ENCODE data around the gene C11orf54.
A peak's percentile ranks its signal among the peaks of the same experiment; 100 is the strongest.

C11orf54 gene

GRCh38 chr11:93784935-93785360 lies 43.5 kb downstream of the C11orf54 start:
- peak overlapping the region; percentile 98 for H3K4me3 ChIP-seq (ENCODE audit: low read depth, low read length)
- no peak for DNase-seq (ENCODE audit: low read depth)
- TF ChIP-seq MYC (IDR thresholded peaks at IDR 0.05; ENCODE audit: low read depth, low read length) (no peak), POLR2A (IDR thresholded peaks at IDR 0.05; ENCODE audit: extremely low read depth, insufficient read length) (no peak), CTCF (IDR thresholded peaks at IDR 0.05; ENCODE audit: low read depth, low read length) (no peak)
- TF ChIP-seq, protein P1, sequence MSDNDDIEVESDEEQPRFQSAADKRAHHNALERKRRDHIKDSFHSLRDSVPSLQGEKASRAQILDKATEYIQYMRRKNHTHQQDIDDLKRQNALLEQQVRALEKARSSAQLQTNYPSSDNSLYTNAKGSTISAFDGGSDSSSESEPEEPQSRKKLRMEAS (IDR thresholded peaks at IDR 0.05; ENCODE audit: low read depth, low read length): no peak

GRCh38 chr11:93791493-93791892 lies 50.0 kb downstream of the C11orf54 start:
- no peak overlapping the region for H3K4me3 ChIP-seq (ENCODE audit: low read depth, low read length)
- TF ChIP-seq POLR2A (IDR thresholded peaks at IDR 0.05; ENCODE audit: extremely low read depth, insufficient read length): no peak
- no peak for DNase-seq (ENCODE audit: low read depth)

GRCh38 chr11:93796441-93797231 lies 55.2 kb downstream of the C11orf54 start:
- no peak overlapping the region for H3K4me3 ChIP-seq (ENCODE audit: low read depth, low read length)
- TF ChIP-seq CTCF (IDR thresholded peaks at IDR 0.05; ENCODE audit: low read depth, low read length) (no peak), MYC (IDR thresholded peaks at IDR 0.05; ENCODE audit: low read depth, low read length) (no peak), POLR2A (IDR thresholded peaks at IDR 0.05; ENCODE audit: extremely low read depth, insufficient read length) (no peak)
- TF ChIP-seq, protein P1 (IDR thresholded peaks at IDR 0.05; ENCODE audit: low read depth, low read length): no peak
- DNase-seq (ENCODE audit: low read depth): no peak

DNA sequence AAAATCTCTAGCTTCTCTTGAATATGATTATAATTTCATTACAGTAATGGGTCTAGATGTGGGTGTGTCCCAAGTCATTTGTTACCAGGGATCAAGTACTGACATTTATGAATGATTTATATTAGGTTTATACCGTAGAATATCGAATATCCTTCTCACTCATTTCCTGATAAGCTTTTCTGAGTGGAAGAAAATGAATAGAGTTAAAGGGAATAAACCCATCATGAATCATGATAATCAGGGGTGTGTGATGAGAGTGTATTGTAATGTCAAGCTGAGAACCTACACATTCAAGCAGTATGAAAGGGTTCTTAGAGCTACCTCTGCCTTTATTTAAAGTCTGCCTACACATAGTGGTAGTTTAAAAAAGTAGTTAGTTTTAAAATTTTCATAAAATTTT lies 59.9 kb downstream of the C11orf54 start:
- no peak for DNase-seq (ENCODE audit: low read depth)
- TF ChIP-seq CTCF (IDR thresholded peaks at IDR 0.05; ENCODE audit: low read depth, low read length) (no peak), POLR2A (IDR thresholded peaks at IDR 0.05; ENCODE audit: extremely low read depth, insufficient read length) (no peak), MYC (IDR thresholded peaks at IDR 0.05; ENCODE audit: low read depth, low read length) (no peak)
- TF ChIP-seq, protein P1 (IDR thresholded peaks at IDR 0.05; ENCODE audit: low read depth, low read length): no peak
- H3K4me3 ChIP-seq (ENCODE audit: low read depth, low read length): no peak overlapping the region

DNA sequence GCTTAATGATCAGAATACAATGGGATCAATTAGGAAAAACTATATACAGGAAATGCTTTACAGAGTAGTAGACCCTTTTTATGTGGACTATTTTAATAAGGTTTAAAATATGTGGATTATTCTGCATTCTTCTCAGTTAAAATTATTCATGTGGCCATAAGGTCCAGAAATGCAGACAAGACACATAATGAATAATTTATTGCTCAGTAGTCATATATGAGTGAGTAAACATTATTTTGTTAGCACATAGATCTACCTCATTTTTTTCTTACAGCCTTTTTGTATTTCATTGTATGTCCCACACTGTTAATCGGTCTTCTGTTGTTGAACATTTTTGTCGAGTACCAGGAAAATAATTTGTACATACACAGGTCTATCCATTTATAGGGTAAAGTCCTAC lies 63.4 kb downstream of the C11orf54 start:
- H3K4me3 ChIP-seq (ENCODE audit: low read depth, low read length): no peak overlapping the region
- TF ChIP-seq, protein P1 (IDR thresholded peaks at IDR 0.05; ENCODE audit: low read depth, low read length): no peak
- TF ChIP-seq CTCF (IDR thresholded peaks at IDR 0.05; ENCODE audit: low read depth, low read length) (no peak), POLR2A (IDR thresholded peaks at IDR 0.05; ENCODE audit: extremely low read depth, insufficient read length) (no peak), MYC (IDR thresholded peaks at IDR 0.05; ENCODE audit: low read depth, low read length) (no peak)
- no peak for DNase-seq (ENCODE audit: low read depth)

DNA sequence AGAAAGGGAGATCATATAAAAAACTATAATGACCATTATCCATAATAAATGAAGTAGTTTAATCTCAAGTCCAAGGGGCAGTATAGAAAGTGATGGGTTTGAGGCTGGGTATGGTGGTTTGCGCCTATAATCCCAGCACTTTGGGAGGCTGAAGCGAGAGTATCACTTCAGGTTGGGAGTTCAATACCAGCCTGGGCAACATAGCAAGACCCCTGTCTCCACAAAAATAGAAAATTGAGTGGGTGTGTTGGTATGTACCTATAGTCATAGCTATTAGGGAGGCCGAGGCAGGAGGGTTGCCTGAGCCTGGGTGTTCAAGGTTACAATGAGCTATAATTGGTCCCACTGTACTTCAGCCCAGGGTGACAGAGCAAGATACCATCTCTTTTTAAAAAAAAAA lies 66.5 kb downstream of the C11orf54 start:
- DNase-seq (ENCODE audit: low read depth): no peak
- TF ChIP-seq, protein P1 (IDR thresholded peaks at IDR 0.05; ENCODE audit: low read depth, low read length): no peak
- TF ChIP-seq CTCF (IDR thresholded peaks at IDR 0.05; ENCODE audit: low read depth, low read length) (no peak), MYC (IDR thresholded peaks at IDR 0.05; ENCODE audit: low read depth, low read length) (no peak), POLR2A (IDR thresholded peaks at IDR 0.05; ENCODE audit: extremely low read depth, insufficient read length) (no peak)
- H3K4me3 ChIP-seq (ENCODE audit: low read depth, low read length): no peak overlapping the region

All from NB4 (cell line).